ENCODE results near the gene SCARF2.
A peak's percentile ranks its signal among the peaks of the same experiment; 100 is the strongest.

The SCARF2 gene

DNA sequence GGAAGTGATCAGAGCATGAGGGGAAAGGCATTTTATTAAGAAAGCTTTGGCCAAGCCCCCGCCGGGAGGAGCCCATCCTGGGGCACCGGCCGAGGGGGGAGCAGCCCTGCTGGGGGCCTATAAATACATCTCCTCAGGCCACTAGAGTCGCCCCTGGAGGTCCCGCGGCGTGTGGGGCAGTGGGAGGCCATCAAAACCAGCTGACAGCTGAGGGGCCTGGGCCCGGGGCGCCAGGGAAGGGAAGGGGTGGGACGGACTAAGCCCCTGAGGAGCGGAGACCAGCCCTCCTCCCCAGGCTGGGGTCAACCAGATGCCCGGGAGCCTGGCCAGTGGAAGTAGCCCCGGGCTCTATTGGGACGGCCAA, 13.1 kb downstream of the SCARF2 start:
- no peak for TF ChIP-seq CTCF (IDR thresholded peaks at IDR 0.05; ENCODE audit: control insufficient read depth, extremely low read depth, insufficient read depth)
- no peak overlapping the region for H3K4me3 ChIP-seq (ENCODE audit: low read depth, low read length)
- DNase-seq (ENCODE audit: low read depth) = no peak

GRCh38 chr22:20423906-20424551, 13.6 kb downstream of the SCARF2 start:
- no peak for TF ChIP-seq CTCF (IDR thresholded peaks at IDR 0.05; ENCODE audit: control insufficient read depth, extremely low read depth, insufficient read depth)
- no peak overlapping the region for H3K4me3 ChIP-seq (ENCODE audit: low read depth, low read length)
- no peak for DNase-seq (ENCODE audit: low read depth)

DNA sequence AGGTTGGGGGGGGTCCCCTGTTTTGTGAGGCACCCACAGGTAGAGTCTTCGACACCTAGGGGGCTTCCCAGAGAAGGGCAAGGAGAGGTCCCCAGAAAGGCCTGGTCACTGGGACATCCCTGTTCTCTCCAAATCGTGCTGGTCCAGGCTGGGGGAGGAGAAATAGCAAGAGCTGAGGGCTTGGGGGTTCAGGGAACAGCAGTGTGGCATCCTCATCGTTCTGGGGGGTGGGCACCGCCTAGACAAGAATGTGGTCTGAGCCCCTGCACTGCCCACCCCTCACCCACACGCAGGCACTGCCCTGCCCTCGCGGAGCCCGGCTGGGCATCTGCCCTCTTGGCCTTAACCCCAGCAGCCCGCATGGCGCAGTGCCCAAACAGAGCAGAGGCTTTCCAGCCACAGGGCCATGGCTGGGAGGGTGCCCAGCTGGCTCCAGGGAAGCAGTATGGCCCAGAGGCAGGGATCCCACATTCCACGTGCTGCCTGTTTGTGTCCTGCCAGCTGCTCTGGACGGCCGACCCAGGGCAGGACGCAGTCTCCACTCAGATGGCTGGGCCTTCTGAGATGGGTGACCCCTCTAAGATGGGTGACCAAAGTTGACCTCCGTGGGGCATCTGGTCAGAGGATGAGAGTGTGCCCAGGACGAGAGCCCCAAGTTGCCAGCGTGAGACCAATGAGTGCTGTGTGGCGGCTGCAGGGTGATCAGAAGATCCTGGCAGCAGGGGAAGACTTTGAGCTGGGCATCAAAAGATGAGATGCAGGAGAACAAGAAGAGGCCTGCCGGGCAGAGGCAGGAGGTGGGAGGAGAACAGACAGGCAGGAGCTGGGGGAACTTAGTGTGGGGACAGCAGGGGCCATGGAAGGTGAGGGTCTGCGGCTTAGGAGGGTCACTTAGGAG, 14.4 kb downstream of the SCARF2 start:
- DNase-seq (ENCODE audit: low read depth) = peak; percentile 34
- TF ChIP-seq CTCF (IDR thresholded peaks at IDR 0.05; ENCODE audit: control insufficient read depth, extremely low read depth, insufficient read depth) = no peak
- H3K4me3 ChIP-seq (ENCODE audit: low read depth, low read length) = no peak overlapping the region

- H3K4me3 ChIP-seq (ENCODE audit: low read depth, low read length) = no peak overlapping the region
- no peak for TF ChIP-seq CTCF (IDR thresholded peaks at IDR 0.05; ENCODE audit: control insufficient read depth, extremely low read depth, insufficient read depth)
- DNase-seq (ENCODE audit: low read depth) = no peak
Observed at GRCh38 chr22:20422271-20423007, 15.2 kb downstream of the SCARF2 start.

DNA sequence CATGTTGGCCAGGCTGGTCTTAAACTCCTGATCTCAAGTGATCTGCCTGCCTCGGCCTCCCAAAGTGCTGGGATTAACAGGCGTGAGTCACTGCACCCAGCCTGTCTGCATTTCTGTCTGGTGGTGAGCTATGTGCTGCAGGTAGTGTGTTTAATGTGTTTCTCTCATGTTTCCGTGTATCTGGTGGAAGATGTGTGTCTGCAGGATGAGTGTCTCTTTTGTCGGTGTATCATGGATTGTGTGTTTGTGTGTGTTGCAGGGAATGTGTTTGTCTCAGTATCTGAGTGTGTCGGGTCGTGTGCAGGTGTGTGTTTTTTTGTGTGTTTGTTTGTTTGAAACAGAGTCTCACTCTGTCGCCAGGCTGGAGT, 16.1 kb downstream of the SCARF2 start:
- DNase-seq (ENCODE audit: low read depth) = no peak
- no peak overlapping the region for H3K4me3 ChIP-seq (ENCODE audit: low read depth, low read length)
- no peak for TF ChIP-seq CTCF (IDR thresholded peaks at IDR 0.05; ENCODE audit: control insufficient read depth, extremely low read depth, insufficient read depth)

- no peak overlapping the region for H3K4me3 ChIP-seq (ENCODE audit: low read depth, low read length)
- no peak for DNase-seq (ENCODE audit: low read depth)
- TF ChIP-seq CTCF (IDR thresholded peaks at IDR 0.05; ENCODE audit: control insufficient read depth, extremely low read depth, insufficient read depth) = no peak
Observed at GRCh38 chr22:20420157-20420842, 17.3 kb downstream of the SCARF2 start.

All from LNCaP clone FGC (cell line).